GM19328 (cell line): ENCODE results near the gene ELOB.

Source experiments
- ATAC-seq: cut with Tn5 transposase; IDR thresholded peaks from one replicate; pipeline ENCODE4 v1.9.1; 2021; ENCODE audit warnings: mild to moderate bottlenecking, moderate library complexity; ENCODE audit not compliant: unreplicated experiment

The ELOB gene

GRCh38 chr16:2769675-2770056 is 7.4 kb downstream of the ELOB start:
- no peak for ATAC-seq

- ATAC-seq = no peak
These were observed 8.0 kb downstream of the ELOB start for GRCh38 chr16:2769100-2769529.

GRCh38 chr16:2768403-2769089 is 8.5 kb downstream of the ELOB start:
- no peak for ATAC-seq

- ATAC-seq = no peak
These were observed 9.2 kb downstream of the ELOB start for GRCh38 chr16:2767891-2768290.

GRCh38 chr16:2767140-2767731 is 9.8 kb downstream of the ELOB start:
- ATAC-seq = no peak

GRCh38 chr16:2766430-2767139 is 10.5 kb downstream of the ELOB start:
- ATAC-seq = no peak

- no peak for ATAC-seq
These were observed 11.3 kb downstream of the ELOB start for GRCh38 chr16:2765462-2766404.

GRCh38 chr16:2764718-2765117 is 12.4 kb downstream of the ELOB start:
- ATAC-seq = no peak

GRCh38 chr16:2763173-2763572 is 13.9 kb downstream of the ELOB start:
- ATAC-seq = no peak

GRCh38 chr16:2762711-2763110 is 14.4 kb downstream of the ELOB start:
- no peak for ATAC-seq

- ATAC-seq = no peak
These were observed 15.0 kb downstream of the ELOB start for GRCh38 chr16:2761886-2762583.

GRCh38 chr16:2761472-2761871 is 15.6 kb downstream of the ELOB start:
- ATAC-seq = no peak

- no peak for ATAC-seq
These were observed 19.7 kb downstream of the ELOB start for GRCh38 chr16:2757344-2757743.

- ATAC-seq = no peak
These were observed 20.6 kb downstream of the ELOB start for GRCh38 chr16:2756288-2757015.

- no peak for ATAC-seq
These were observed 21.9 kb downstream of the ELOB start for GRCh38 chr16:2755158-2755557.

- ATAC-seq = no peak
These were observed 23.4 kb downstream of the ELOB start for GRCh38 chr16:2753733-2754020.

- ATAC-seq = peak; percentile 21
These were observed 24.0 kb downstream of the ELOB start for GRCh38 chr16:2752850-2753732.

- ATAC-seq = peak; percentile 72
These were observed 24.8 kb downstream of the ELOB start, which contains the start of gene SRRM2 for GRCh38 chr16:2752035-2752849. SRRM2 (plus strand) TSS chr16:2752638; CDS start chr16:2756365, 3,727 bp downstream.
